ENCODE measurements around the gene USP15. TPM values are rescaled to one million over a fixed set of nuclear protein-coding genes. Genes with fewer than 3 reads are reported as not detected.

USP15 gene
- total and polyA plus RNA-seq, 2 of the 8 experiments (the other 6 are each of a cell fraction or from before 2014, with no cell fraction given) = 12.7 to 38.6 TPM

DNA sequence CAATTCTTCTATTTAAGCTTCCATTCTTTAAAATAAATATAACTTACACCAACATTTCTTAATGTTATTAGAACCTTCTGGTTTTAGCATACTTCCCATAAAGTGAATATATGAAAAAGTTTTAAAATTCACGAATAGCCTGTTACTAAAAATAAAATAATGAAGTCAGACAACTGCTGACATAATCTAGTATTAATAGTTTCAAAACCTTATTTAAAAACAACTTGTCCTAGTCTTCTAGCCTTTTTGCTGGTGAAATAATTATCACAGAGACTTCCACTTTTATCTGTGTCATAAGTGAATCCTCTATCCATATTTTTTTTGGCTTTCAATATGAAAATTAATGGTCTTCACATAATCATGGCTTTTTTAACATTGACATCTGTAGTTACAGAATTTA lies 112.6 kb downstream of the USP15 start:
- Histone ChIP-seq H3K9me3 (ENCODE audit: insufficient read depth in 2 of 2, low read depth in 1 of 2, low read length in 1 of 2) (no peaks in the 10 kb centered on the region), H2BK12ac (ENCODE audit: low read depth, low read length) (no peak overlapping the region), H4K20me1 (replicated peaks in 1 of 2; ENCODE audit: control insufficient read depth in 1 of 2, insufficient read depth in 2 of 2, low read length in 2 of 2) (peaks cover 0 to 2% of the 10 kb centered on the region in 2 experiments), H3K23me2 (ENCODE audit: low read depth, low read length) (no peaks in the 10 kb centered on the region), H3K36me3 (ENCODE audit: control insufficient read depth in 2 of 4, insufficient read depth in 4 of 4, low read length in 3 of 4) (no peaks in the 10 kb centered on the region), H2AK5ac (ENCODE audit: low read depth, low read length) (no peak overlapping the region), H3K56ac (replicated peaks; ENCODE audit: insufficient read length, low read depth, low read length) (no peak overlapping the region), H3K18ac (ENCODE audit: extremely low read depth, low read length) (no peak overlapping the region), H3K4me3 (ENCODE audit: extremely low read depth in 1 of 4, insufficient read depth in 2 of 4, low read depth in 3 of 4, low read length in 4 of 4) (no peak overlapping the region), H3K79me1 (ENCODE audit: low read depth, low read length) (no peaks in the 10 kb centered on the region), H2BK5ac (ENCODE audit: low read depth, low read length) (no peak overlapping the region), H2BK120ac (replicated peaks; ENCODE audit: low read depth, low read length) (no peak overlapping the region), H3K4me2 (ENCODE audit: insufficient read depth in 1 of 2, low read depth in 2 of 2, low read length in 2 of 2) (no peak overlapping the region), H4K5ac (ENCODE audit: insufficient read length, low read depth, low read length) (no peak overlapping the region), H3K4me1 (replicated peaks in 1 of 4; ENCODE audit: control insufficient read depth in 3 of 4, insufficient read depth in 4 of 4, low read length in 3 of 4) (no peaks in the 10 kb centered on the region), H3K27ac (ENCODE audit: low read depth, low read length) (no peak overlapping the region), H2BK20ac (ENCODE audit: low read length) (no peak overlapping the region), H4K91ac (replicated peaks; ENCODE audit: insufficient read length, low read length) (no peak overlapping the region), H2BK15ac (ENCODE audit: low read length) (no peak overlapping the region), H4K8ac (ENCODE audit: extremely low read depth, insufficient read depth, low read length) (no peak overlapping the region), H3K4ac (replicated peaks; ENCODE audit: insufficient read length, low read depth, low read length) (no peak overlapping the region), H3K14ac (ENCODE audit: insufficient read length) (no peak overlapping the region), H3K27me3 (replicated peaks in 1 of 4; ENCODE audit: control insufficient read depth in 3 of 4, extremely low read depth in 1 of 4, insufficient read depth in 3 of 4, low read length in 3 of 4) (no peaks in the 10 kb centered on the region), H3K23ac (ENCODE audit: insufficient read length) (no peak overlapping the region), H3K9ac (replicated peaks in 1 of 4; ENCODE audit: extremely low read depth in 1 of 4, low read depth in 3 of 4, low read length in 3 of 4) (no peak overlapping the region), H2AFZ (ENCODE audit: low read length) (no peak overlapping the region), H3K79me2 (ENCODE audit: control insufficient read depth in 1 of 2, insufficient read depth in 2 of 2, low read length in 2 of 2) (no peaks in the 10 kb centered on the region)
- 79% methylated on average over 1 of the region's 1 CpG; no CpG with 5 or more reads in 1 of the 2 experiments for WGBS, 2 experiments (ENCODE audit: extremely low coverage in 1 of 2, insufficient coverage in 1 of 2, insufficient read length in 1 of 2, insufficient replicate concordance in 2 of 2, low coverage in 1 of 2, low lambda C conversion rate in 2 of 2, missing lambda C conversion rate in 1 of 2)
- POLR2A ChIA-PET (ENCODE audit: partially characterized antibody) = no interaction called here
- CTCF ChIA-PET (ENCODE audit: partially characterized antibody) = no interaction called here
- TF ChIP-seq SIRT6 (IDR thresholded peaks at IDR 0.05; ENCODE audit: low read length) (no peak), CTBP2 (IDR thresholded peaks at IDR 0.05; ENCODE audit: borderline replicate concordance, insufficient read depth, insufficient read length, low read length) (no peak)
- DNase-seq (ENCODE audit: low read depth in 1 of 2, low spot score in 2 of 2) (no peak), FAIRE-seq (no peak)

Data from H1 (cell line).